Adrenal gland (tissue), 5 donors: ENCODE measurements around the gene UBA5.

Source experiments
- CTCF ChIP-seq, 6 experiments: fragments of 450-650 bp in 4 of 6; fragments of 200-600 bp in 2 of 6; sonication (generic) in 1 of 6; IDR thresholded peaks; 1 replicate in 5 of 6; 2 replicates in 1 of 6; pipeline versions ENCODE4 v1.5.1 to v1.8.0; 2016 to 2021; ENCODE audit warnings: antibody characterized with exemption in 6 of 6, mild to moderate bottlenecking in 2 of 6, moderate library complexity in 1 of 6
- POLR2A ChIP-seq, 2 donors: fragments of 450-650 bp; IDR thresholded peaks; one replicate each; pipeline ENCODE4 v1.6.1; 2017; ENCODE audit warnings: antibody characterized with exemption in 2 of 2, mild to moderate bottlenecking in 2 of 2, moderate library complexity in 1 of 2
- donor health status: DM: no; HTN: no; CAD: no.

- TF ChIP-seq CTCF (IDR thresholded peaks at IDR 0.05) = no peak
- TF ChIP-seq POLR2A (IDR thresholded peaks at IDR 0.05) = no peak
Observed at GRCh38 chr3:132626955-132627354, 33.2 kb upstream of the UBA5 start.
